Ishikawa (cell line): ENCODE measurements around the gene FRMPD2.
A peak's percentile ranks its signal among the peaks of the same experiment; 100 is the strongest.

Source experiments
- CEBPB ChIP-seq: IDR thresholded peaks from 2 replicates; pipeline ENCODE4 v1.6.1; 2012
- CREB1 ChIP-seq: IDR thresholded peaks from 2 replicates; pipeline ENCODE4 v1.6.1; 2012; ENCODE audit warnings: low read depth
- EGR1 ChIP-seq: IDR thresholded peaks from 2 replicates; pipeline ENCODE4 v1.6.1; 2012
- EP300 ChIP-seq: IDR thresholded peaks from 2 replicates; pipeline ENCODE4 v1.6.1; 2012; ENCODE audit warnings: borderline replicate concordance
- FOXM1 ChIP-seq: IDR thresholded peaks from 2 replicates; pipeline ENCODE4 v1.6.1; 2012; ENCODE audit warnings: low read depth, borderline replicate concordance
- MAX ChIP-seq: IDR thresholded peaks from 2 replicates; pipeline ENCODE4 v1.6.1; 2012
- NFIC ChIP-seq: IDR thresholded peaks from 2 replicates; pipeline ENCODE4 v1.6.1; 2012
- RAD21 ChIP-seq: IDR thresholded peaks from 2 replicates; pipeline ENCODE4 v1.6.1; 2012; ENCODE audit warnings: low read depth
- REST ChIP-seq: IDR thresholded peaks from 2 replicates; pipeline ENCODE4 v1.6.1; 2012; ENCODE audit warnings: low read depth, mild to moderate bottlenecking
- TAF1 ChIP-seq: IDR thresholded peaks from 2 replicates; pipeline ENCODE4 v1.6.1; 2012; ENCODE audit warnings: low read depth, mild to moderate bottlenecking
- TCF12 ChIP-seq: IDR thresholded peaks from 2 replicates; pipeline ENCODE4 v1.6.1; 2012; ENCODE audit warnings: low read depth
- USF1 ChIP-seq: IDR thresholded peaks from 2 replicates; pipeline ENCODE4 v1.6.1; 2012
- YY1 ChIP-seq: IDR thresholded peaks from 2 replicates; pipeline ENCODE4 v1.6.1; 2012; ENCODE audit warnings: low read depth

- no peak for TF ChIP-seq FOXM1
- no peak for TF ChIP-seq REST
- no peak for TF ChIP-seq MAX
- TF ChIP-seq TCF12, result no peak
- no peak for TF ChIP-seq TAF1
- TF ChIP-seq EGR1, result no peak
- no peak for TF ChIP-seq EP300
- no peak for TF ChIP-seq CREB1
- TF ChIP-seq RAD21, result no peak
- no peak for TF ChIP-seq YY1
- TF ChIP-seq USF1, result no peak
- TF ChIP-seq NFIC, result peak; percentile 24; the same call in 1 of the 2 replicates
- no peak for TF ChIP-seq CEBPB
Measured at GRCh38 chr10:48243487-48243886, 31.0 kb downstream of the FRMPD2 start.
